ENCODE results near the gene DAW1.

DNA sequence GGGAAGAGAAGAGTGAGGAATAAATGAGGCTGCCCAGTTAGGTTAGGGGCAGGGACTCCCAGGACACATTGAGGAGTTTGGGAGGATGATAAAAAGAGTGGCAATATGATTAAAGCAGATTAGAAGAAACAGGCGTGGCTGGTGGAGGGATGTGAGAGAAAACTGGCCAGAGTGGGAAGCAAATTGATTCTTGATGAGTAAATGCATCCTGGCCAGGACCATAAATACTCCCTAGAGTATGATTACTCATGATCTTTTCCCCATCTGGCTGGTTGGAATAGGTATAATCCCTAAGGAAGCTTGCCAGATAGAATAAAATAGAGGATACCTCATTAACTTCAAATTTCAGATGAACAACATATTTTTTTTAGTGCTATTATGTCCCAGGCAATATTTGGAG is 21.5 kb upstream of the DAW1 start:
- TF ChIP-seq, protein P1, sequence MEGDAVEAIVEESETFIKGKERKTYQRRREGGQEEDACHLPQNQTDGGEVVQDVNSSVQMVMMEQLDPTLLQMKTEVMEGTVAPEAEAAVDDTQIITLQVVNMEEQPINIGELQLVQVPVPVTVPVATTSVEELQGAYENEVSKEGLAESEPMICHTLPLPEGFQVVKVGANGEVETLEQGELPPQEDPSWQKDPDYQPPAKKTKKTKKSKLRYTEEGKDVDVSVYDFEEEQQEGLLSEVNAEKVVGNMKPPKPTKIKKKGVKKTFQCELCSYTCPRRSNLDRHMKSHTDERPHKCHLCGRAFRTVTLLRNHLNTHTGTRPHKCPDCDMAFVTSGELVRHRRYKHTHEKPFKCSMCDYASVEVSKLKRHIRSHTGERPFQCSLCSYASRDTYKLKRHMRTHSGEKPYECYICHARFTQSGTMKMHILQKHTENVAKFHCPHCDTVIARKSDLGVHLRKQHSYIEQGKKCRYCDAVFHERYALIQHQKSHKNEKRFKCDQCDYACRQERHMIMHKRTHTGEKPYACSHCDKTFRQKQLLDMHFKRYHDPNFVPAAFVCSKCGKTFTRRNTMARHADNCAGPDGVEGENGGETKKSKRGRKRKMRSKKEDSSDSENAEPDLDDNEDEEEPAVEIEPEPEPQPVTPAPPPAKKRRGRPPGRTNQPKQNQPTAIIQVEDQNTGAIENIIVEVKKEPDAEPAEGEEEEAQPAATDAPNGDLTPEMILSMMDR (IDR thresholded peaks at IDR 0.05): no peak
- no peak for TF ChIP-seq POLR2A (IDR thresholded peaks at IDR 0.05)

All from thyroid gland (tissue), 4 donors.